HEK293 (cell line): ENCODE data around the gene C6orf141.

Experiments used
- BCL11A ChIP-seq: fragments of 450-650 bp; formaldehyde crosslinking; IDR thresholded peaks from 2 replicates; pipeline ENCODE4 v1.5.1; 2016; ENCODE audit warnings: low read depth, missing biosample characterization, missing genetic modification characterization
- CTCF ChIP-seq: fragments of 450-650 bp; formaldehyde crosslinking; IDR thresholded peaks from 2 replicates; pipeline ENCODE4 v1.5.1; 2016; ENCODE audit warnings: missing biosample characterization, missing genetic modification characterization
- FEZF1 ChIP-seq: fragments of 450-650 bp; formaldehyde crosslinking; IDR thresholded peaks from 2 replicates; pipeline ENCODE4 v1.5.1; 2016; ENCODE audit warnings: missing biosample characterization, missing genetic modification characterization
- HOXD13 ChIP-seq: sonication (generic); formaldehyde crosslinking; IDR thresholded peaks from 2 replicates; pipeline ENCODE4 v1.8.0; 2022; ENCODE audit warnings: missing genetic modification reagents, borderline replicate concordance
- KLF16 ChIP-seq: fragments of 450-650 bp; formaldehyde crosslinking; IDR thresholded peaks from 2 replicates; pipeline ENCODE4 v1.5.1; 2017; ENCODE audit warnings: missing biosample characterization, missing genetic modification characterization
- MZF1 ChIP-seq: fragments of 450-650 bp; formaldehyde crosslinking; IDR thresholded peaks from 2 replicates; pipeline ENCODE4 v1.5.1; 2017; ENCODE audit warnings: missing biosample characterization, missing genetic modification characterization, borderline replicate concordance
- PRDM2 ChIP-seq: fragments of 450-650 bp; formaldehyde crosslinking; IDR thresholded peaks from 2 replicates; pipeline ENCODE4 v1.5.1; 2016; ENCODE audit warnings: missing biosample characterization, missing genetic modification characterization, borderline replicate concordance
- TCF7L2 ChIP-seq: IDR thresholded peaks from 2 replicates; pipeline ENCODE4 v1.6.1; 2011; ENCODE audit warnings: low read depth, mild to moderate bottlenecking, inconsistent platforms, low read length, moderate library complexity, borderline replicate concordance
- TRIM28 ChIP-seq: IDR thresholded peaks from 2 replicates; pipeline ENCODE4 v1.6.1; 2011; ENCODE audit warnings: low read length, control low read depth, borderline replicate concordance
- WT1 ChIP-seq: fragments of 450-650 bp; formaldehyde crosslinking; IDR thresholded peaks from 2 replicates; pipeline ENCODE4 v1.5.1; 2016; ENCODE audit warnings: missing biosample characterization, missing genetic modification characterization
- ZBTB17 ChIP-seq: fragments of 450-650 bp; formaldehyde crosslinking; IDR thresholded peaks from 2 replicates; pipeline ENCODE4 v1.5.1; 2016; ENCODE audit warnings: missing biosample characterization, missing genetic modification characterization
- ZBTB20 ChIP-seq: fragments of 450-650 bp; formaldehyde crosslinking; IDR thresholded peaks from 2 replicates; pipeline ENCODE4 v1.5.1; 2016; ENCODE audit warnings: missing biosample characterization, missing genetic modification characterization
- ZFP41 ChIP-seq: fragments of 450-650 bp; formaldehyde crosslinking; IDR thresholded peaks from 2 replicates; pipeline ENCODE4 v1.5.1; 2016; ENCODE audit warnings: missing biosample characterization, missing genetic modification characterization, borderline replicate concordance
- ZIC2 ChIP-seq: fragments of 450-650 bp; formaldehyde crosslinking; IDR thresholded peaks from 2 replicates; pipeline ENCODE4 v1.5.1; 2016; ENCODE audit warnings: missing biosample characterization, missing genetic modification characterization
- ZNF112 ChIP-seq: fragments of 450-650 bp; formaldehyde crosslinking; IDR thresholded peaks from 2 replicates; pipeline ENCODE4 v1.5.0; 2017; ENCODE audit warnings: missing biosample characterization, missing genetic modification characterization
- ZNF114 ChIP-seq: fragments of 450-650 bp; formaldehyde crosslinking; IDR thresholded peaks from 2 replicates; pipeline ENCODE4 v1.5.0; 2017; ENCODE audit warnings: missing biosample characterization, missing genetic modification characterization
- ZNF133 ChIP-seq: fragments of 450-650 bp; formaldehyde crosslinking; IDR thresholded peaks from 2 replicates; pipeline ENCODE4 v1.5.1; 2016; ENCODE audit warnings: missing biosample characterization, missing genetic modification characterization
- ZNF146 ChIP-seq: fragments of 450-650 bp; formaldehyde crosslinking; IDR thresholded peaks from 2 replicates; pipeline ENCODE4 v1.5.1; 2016; ENCODE audit warnings: missing biosample characterization, missing genetic modification characterization
- ZNF157 ChIP-seq: fragments of 450-650 bp; formaldehyde crosslinking; IDR thresholded peaks from 2 replicates; pipeline ENCODE4 v1.5.1; 2016; ENCODE audit warnings: missing biosample characterization, missing genetic modification characterization
- ZNF16 ChIP-seq: fragments of 450-650 bp; formaldehyde crosslinking; IDR thresholded peaks from 2 replicates; pipeline ENCODE4 v1.5.1; 2016; ENCODE audit warnings: low read depth, missing biosample characterization, missing genetic modification characterization
- ZNF221 ChIP-seq: fragments of 450-650 bp; formaldehyde crosslinking; IDR thresholded peaks from 2 replicates; pipeline ENCODE4 v1.5.1; 2017; ENCODE audit warnings: missing biosample characterization, missing genetic modification characterization, borderline replicate concordance
- ZNF311 ChIP-seq: fragments of 450-650 bp; formaldehyde crosslinking; IDR thresholded peaks from 2 replicates; pipeline ENCODE4 v1.5.1; 2017; ENCODE audit warnings: missing biosample characterization, missing genetic modification characterization, borderline replicate concordance
- ZNF335 ChIP-seq: fragments of 450-650 bp; formaldehyde crosslinking; conservative IDR thresholded peaks from 2 replicates; pipeline ENCODE4 v1.5.1; 2016; ENCODE audit warnings: missing biosample characterization, missing genetic modification characterization
- ZNF513 ChIP-seq: fragments of 450-650 bp; IDR thresholded peaks from 2 replicates; pipeline ENCODE4 v1.5.1; 2018; ENCODE audit warnings: missing biosample characterization, missing genetic modification characterization
- ZNF571 ChIP-seq: fragments of 450-650 bp; formaldehyde crosslinking; IDR thresholded peaks from 2 replicates; pipeline ENCODE4 v1.5.0; 2017; ENCODE audit warnings: missing biosample characterization, missing genetic modification characterization
- ZNF600 ChIP-seq: fragments of 450-650 bp; formaldehyde crosslinking; IDR thresholded peaks from 2 replicates; pipeline ENCODE4 v1.5.1; 2016; ENCODE audit warnings: missing biosample characterization, missing genetic modification characterization
- ZNF639 ChIP-seq: fragments of 450-650 bp; formaldehyde crosslinking; IDR thresholded peaks from 2 replicates; pipeline ENCODE4 v1.5.1; 2016; ENCODE audit warnings: missing biosample characterization, missing genetic modification characterization
- ZNF692 ChIP-seq: fragments of 450-650 bp; formaldehyde crosslinking; IDR thresholded peaks from 2 replicates; pipeline ENCODE4 v1.5.1; 2016; ENCODE audit warnings: missing biosample characterization, missing genetic modification characterization
- ZNF707 ChIP-seq: fragments of 450-650 bp; formaldehyde crosslinking; IDR thresholded peaks from 2 replicates; pipeline ENCODE4 v1.5.1; 2016; ENCODE audit warnings: missing biosample characterization, missing genetic modification characterization
- ZSCAN16 ChIP-seq: fragments of 450-650 bp; formaldehyde crosslinking; IDR thresholded peaks from 2 replicates; pipeline ENCODE4 v1.5.1; 2016; ENCODE audit warnings: missing biosample characterization, missing genetic modification characterization

The C6orf141 gene

GRCh38 chr6:49541210-49541724 is 9.2 kb upstream of the C6orf141 start (continued):
- peak; percentile 98 for TF ChIP-seq ZNF639 (tag by site-specific recombination)
- TF ChIP-seq ZNF112 (tag by site-specific recombination), result no peak
- TF ChIP-seq MZF1 (tag by site-specific recombination), result no peak
- TF ChIP-seq ZNF692 (tag by site-specific recombination), result peak; percentile 72; the same call in 1 of the 2 replicates
- TF ChIP-seq ZNF600 (tag by site-specific recombination), result no peak
- no peak for TF ChIP-seq ZNF311 (tag by site-specific recombination)
- TF ChIP-seq PRDM2 (tag by site-specific recombination), result no peak
- TF ChIP-seq ZBTB17 (tag by site-specific recombination), result peak; percentile 51; the same call in 1 of the 2 replicates
- peak; percentile 70 for TF ChIP-seq FEZF1 (tag by site-specific recombination)
- TF ChIP-seq ZNF571 (tag by site-specific recombination), result no peak
- TF ChIP-seq ZNF16 (tag by site-specific recombination), result no peak
- TF ChIP-seq ZNF335, result peak; percentile 30; the same call in 1 of the 2 replicates
- no peak for TF ChIP-seq ZIC2 (tag by site-specific recombination)
- peak; percentile 84; the same call in 1 of the 2 replicates for TF ChIP-seq BCL11A (tag by site-specific recombination)
- no peak for TF ChIP-seq ZFP41 (tag by site-specific recombination)
- TF ChIP-seq ZNF157 (tag by site-specific recombination), result no peak
- TF ChIP-seq ZNF707, result no peak
- TF ChIP-seq CTCF (tag by site-specific recombination), result no peak
- TF ChIP-seq TCF7L2, result peak; percentile 78; the same call in 1 of the 2 replicates
- TF ChIP-seq ZBTB20, result no peak
- peak; percentile 71; the same call in 1 of the 2 replicates for TF ChIP-seq TRIM28
- no peak for TF ChIP-seq ZSCAN16
- 0 out of 2 replicates have a peak, but pooled peaks have one; percentile 36 for TF ChIP-seq HOXD13 (CRISPR knock-in tag)
- TF ChIP-seq ZNF221 (tag by site-specific recombination), result 0 out of 2 replicates have a peak, but pooled peaks have one; percentile 23
- no peak for TF ChIP-seq ZNF114 (tag by site-specific recombination)
- no peak for TF ChIP-seq ZNF513 (tag by site-specific recombination)
- TF ChIP-seq ZNF146 (tag by site-specific recombination), result peak; percentile 75
- no peak for TF ChIP-seq ZNF133 (tag by site-specific recombination)
- peak; percentile 51; the same call in 1 of the 2 replicates for TF ChIP-seq KLF16 (tag by site-specific recombination)
- peak; percentile 55; the same call in 1 of the 2 replicates for TF ChIP-seq WT1 (tag by site-specific recombination)
